Measurements from ENCODE around the gene UNC5C. TPM values are rescaled to one million over a fixed set of nuclear protein-coding genes. Genes with fewer than 3 reads are reported as not detected.

Gene UNC5C
- polyA plus RNA-seq, 1 donor (not counting 4 experiments of a cell fraction or from before 2014, with no cell fraction given) = not detected

GRCh38 chr4:95386410-95386809 lies 162.4 kb downstream of the UNC5C start:
- Histone ChIP-seq H4K20me1 (ENCODE audit: control insufficient read depth, extremely low read depth, insufficient read depth, low read length) (no peaks in the 10 kb centered on the region), H3K9me3 (ENCODE audit: control insufficient read depth, low read depth, low read length) (no peaks in the 10 kb centered on the region), H3K9ac (ENCODE audit: control insufficient read depth, extremely low read depth, insufficient read depth, low read length) (no peak overlapping the region), H3K9me1 (ENCODE audit: control insufficient read depth, extremely low read depth, insufficient read depth, low read length) (no peaks in the 10 kb centered on the region), H3K4me3 (ENCODE audit: control insufficient read depth in 2 of 3, extremely low read depth in 1 of 3, insufficient read depth in 2 of 3, low read depth in 1 of 3, low read length in 3 of 3) (no peak overlapping the region), H3K79me2 (ENCODE audit: control insufficient read depth, insufficient read depth, low read length) (no peaks in the 10 kb centered on the region), H3K27ac (ENCODE audit: control insufficient read depth, insufficient read depth, low read length) (no peak overlapping the region), H3K36me3 (ENCODE audit: control insufficient read depth in 2 of 2, extremely low read depth in 1 of 2, insufficient read depth in 2 of 2, low read length in 2 of 2) (no peaks in the 10 kb centered on the region), H3K27me3 (ENCODE audit: control insufficient read depth, extremely low read depth, insufficient read depth, low read length) (no peaks in the 10 kb centered on the region), H3K4me2 (ENCODE audit: control insufficient read depth, extremely low read depth, insufficient read depth, low read depth, low read length) (no peak overlapping the region), H2AFZ (ENCODE audit: control insufficient read depth, low read length) (no peak overlapping the region), H3K4me1 (ENCODE audit: control insufficient read depth, extremely low read depth, insufficient read depth, low read length) (no peaks in the 10 kb centered on the region)
- dilution Hi-C loops (cut with MboI; ENCODE audit: extremely low pct_ligation_motif_present, low sequenced_read_pairs) = no loop called here
- TF ChIP-seq, protein P1, sequence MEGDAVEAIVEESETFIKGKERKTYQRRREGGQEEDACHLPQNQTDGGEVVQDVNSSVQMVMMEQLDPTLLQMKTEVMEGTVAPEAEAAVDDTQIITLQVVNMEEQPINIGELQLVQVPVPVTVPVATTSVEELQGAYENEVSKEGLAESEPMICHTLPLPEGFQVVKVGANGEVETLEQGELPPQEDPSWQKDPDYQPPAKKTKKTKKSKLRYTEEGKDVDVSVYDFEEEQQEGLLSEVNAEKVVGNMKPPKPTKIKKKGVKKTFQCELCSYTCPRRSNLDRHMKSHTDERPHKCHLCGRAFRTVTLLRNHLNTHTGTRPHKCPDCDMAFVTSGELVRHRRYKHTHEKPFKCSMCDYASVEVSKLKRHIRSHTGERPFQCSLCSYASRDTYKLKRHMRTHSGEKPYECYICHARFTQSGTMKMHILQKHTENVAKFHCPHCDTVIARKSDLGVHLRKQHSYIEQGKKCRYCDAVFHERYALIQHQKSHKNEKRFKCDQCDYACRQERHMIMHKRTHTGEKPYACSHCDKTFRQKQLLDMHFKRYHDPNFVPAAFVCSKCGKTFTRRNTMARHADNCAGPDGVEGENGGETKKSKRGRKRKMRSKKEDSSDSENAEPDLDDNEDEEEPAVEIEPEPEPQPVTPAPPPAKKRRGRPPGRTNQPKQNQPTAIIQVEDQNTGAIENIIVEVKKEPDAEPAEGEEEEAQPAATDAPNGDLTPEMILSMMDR (optimal IDR thresholded peaks at IDR 0.05 in 1 of 3, IDR thresholded peaks at IDR 0.05 in 1 of 3, conservative IDR thresholded peaks at IDR 0.05 in 1 of 3; ENCODE audit: extremely low read depth in 1 of 3, insufficient read depth in 2 of 3, low read length in 3 of 3) = no peak
- no peak for TF ChIP-seq EZH2 (IDR thresholded peaks at IDR 0.05; ENCODE audit: low read length)
- DNase-seq (ENCODE audit: low read depth, low spot score) = no peak
- no peak for FAIRE-seq

- FAIRE-seq = no peak
- Histone ChIP-seq H3K9me1 (ENCODE audit: control insufficient read depth, extremely low read depth, insufficient read depth, low read length) (no peaks in the 10 kb centered on the region), H3K4me3 (ENCODE audit: control insufficient read depth in 2 of 3, extremely low read depth in 1 of 3, insufficient read depth in 2 of 3, low read depth in 1 of 3, low read length in 3 of 3) (no peak overlapping the region), H3K27ac (ENCODE audit: control insufficient read depth, insufficient read depth, low read length) (no peak overlapping the region), H3K79me2 (ENCODE audit: control insufficient read depth, insufficient read depth, low read length) (no peaks in the 10 kb centered on the region), H3K4me1 (ENCODE audit: control insufficient read depth, extremely low read depth, insufficient read depth, low read length) (no peaks in the 10 kb centered on the region), H4K20me1 (ENCODE audit: control insufficient read depth, extremely low read depth, insufficient read depth, low read length) (no peaks in the 10 kb centered on the region), H3K36me3 (ENCODE audit: control insufficient read depth in 2 of 2, extremely low read depth in 1 of 2, insufficient read depth in 2 of 2, low read length in 2 of 2) (no peaks in the 10 kb centered on the region), H3K4me2 (ENCODE audit: control insufficient read depth, extremely low read depth, insufficient read depth, low read depth, low read length) (no peak overlapping the region), H2AFZ (ENCODE audit: control insufficient read depth, low read length) (no peak overlapping the region), H3K27me3 (ENCODE audit: control insufficient read depth, extremely low read depth, insufficient read depth, low read length) (no peaks in the 10 kb centered on the region), H3K9me3 (ENCODE audit: control insufficient read depth, low read depth, low read length) (no peaks in the 10 kb centered on the region), H3K9ac (ENCODE audit: control insufficient read depth, extremely low read depth, insufficient read depth, low read length) (no peak overlapping the region)
- no peak for TF ChIP-seq EZH2 (IDR thresholded peaks at IDR 0.05; ENCODE audit: low read length)
- TF ChIP-seq, protein P1 (optimal IDR thresholded peaks at IDR 0.05 in 1 of 3, IDR thresholded peaks at IDR 0.05 in 1 of 3, conservative IDR thresholded peaks at IDR 0.05 in 1 of 3; ENCODE audit: extremely low read depth in 1 of 3, insufficient read depth in 2 of 3, low read length in 3 of 3) = no peak
- dilution Hi-C loops (cut with MboI; ENCODE audit: extremely low pct_ligation_motif_present, low sequenced_read_pairs) = no loop called here
- DNase-seq (ENCODE audit: low read depth, low spot score) = no peak
Measured at GRCh38 chr4:95381843-95382580, 166.8 kb downstream of the UNC5C start.

All from keratinocyte (primary cell).